Keratinocyte (primary cell): ENCODE results near the gene FHAD1.

Source experiments
- EZH2 ChIP-seq: IDR thresholded peaks from one replicate; pipeline ENCODE4 v1.6.1; 2012; ENCODE audit warnings: inconsistent platforms, mild to moderate bottlenecking, low read length, moderate library complexity
- TF ChIP-seq, protein P1 (sequence below), 3 experiments: IDR thresholded peaks in 1 of 3; conservative IDR thresholded peaks in 1 of 3; optimal IDR thresholded peaks in 1 of 3; 2 replicates in 2 of 3; 3 replicates in 1 of 3; pipeline versions ENCODE3 to v1.5.1; 2011; ENCODE audit warnings: low read length in 3 of 3, mild to moderate bottlenecking in 3 of 3, moderate library complexity in 2 of 3, control low read depth in 1 of 3, inconsistent platforms in 1 of 3; ENCODE audit not compliant: insufficient read depth in 2 of 3; ENCODE audit errors: extremely low read depth in 1 of 3

DNA sequence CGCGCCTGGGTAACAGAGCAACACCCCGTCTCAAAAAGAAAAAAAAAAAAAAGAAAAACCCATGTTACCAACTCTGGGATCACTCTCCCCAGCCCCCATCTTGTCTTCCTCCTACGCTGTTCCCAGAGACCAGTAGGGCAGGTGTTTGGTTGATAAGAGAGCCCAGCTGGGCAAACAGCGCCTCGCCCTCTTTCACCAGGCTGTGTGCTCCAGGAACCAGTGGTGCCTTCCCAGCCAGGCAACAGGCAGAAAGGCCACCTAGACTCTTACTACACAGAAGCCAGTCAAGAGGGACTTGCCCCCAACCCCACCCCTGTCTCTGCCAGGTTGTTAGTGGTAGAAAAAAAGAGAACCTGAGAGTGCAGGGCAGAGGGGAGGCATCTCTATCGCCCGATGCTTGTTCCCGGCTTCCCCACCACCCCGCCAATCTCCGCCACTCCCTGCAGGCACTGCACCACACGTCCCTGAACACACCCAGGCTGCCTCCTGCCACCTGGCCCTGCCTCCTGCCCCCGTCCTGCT, 177.2 kb downstream of the FHAD1 start:
- TF ChIP-seq, protein P1, sequence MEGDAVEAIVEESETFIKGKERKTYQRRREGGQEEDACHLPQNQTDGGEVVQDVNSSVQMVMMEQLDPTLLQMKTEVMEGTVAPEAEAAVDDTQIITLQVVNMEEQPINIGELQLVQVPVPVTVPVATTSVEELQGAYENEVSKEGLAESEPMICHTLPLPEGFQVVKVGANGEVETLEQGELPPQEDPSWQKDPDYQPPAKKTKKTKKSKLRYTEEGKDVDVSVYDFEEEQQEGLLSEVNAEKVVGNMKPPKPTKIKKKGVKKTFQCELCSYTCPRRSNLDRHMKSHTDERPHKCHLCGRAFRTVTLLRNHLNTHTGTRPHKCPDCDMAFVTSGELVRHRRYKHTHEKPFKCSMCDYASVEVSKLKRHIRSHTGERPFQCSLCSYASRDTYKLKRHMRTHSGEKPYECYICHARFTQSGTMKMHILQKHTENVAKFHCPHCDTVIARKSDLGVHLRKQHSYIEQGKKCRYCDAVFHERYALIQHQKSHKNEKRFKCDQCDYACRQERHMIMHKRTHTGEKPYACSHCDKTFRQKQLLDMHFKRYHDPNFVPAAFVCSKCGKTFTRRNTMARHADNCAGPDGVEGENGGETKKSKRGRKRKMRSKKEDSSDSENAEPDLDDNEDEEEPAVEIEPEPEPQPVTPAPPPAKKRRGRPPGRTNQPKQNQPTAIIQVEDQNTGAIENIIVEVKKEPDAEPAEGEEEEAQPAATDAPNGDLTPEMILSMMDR (optimal IDR thresholded peaks at IDR 0.05 in 1 of 3, IDR thresholded peaks at IDR 0.05 in 1 of 3, conservative IDR thresholded peaks at IDR 0.05 in 1 of 3; ENCODE audit: extremely low read depth in 1 of 3, insufficient read depth in 2 of 3, low read length in 3 of 3) = no peak
- no peak for TF ChIP-seq EZH2
